ENCODE results near the gene PPIF. TPM values are rescaled to one million over a fixed set of nuclear protein-coding genes. Genes with fewer than 3 reads are reported as not detected.

Gene PPIF
- total and polyA plus RNA-seq, 2 donors (not counting 3 experiments of a cell fraction or from before 2014, with no cell fraction given) = 50.7 to 51.2 TPM

GRCh38 chr10:79308016-79308415 lies 39.3 kb upstream of the PPIF start:
- ChIA-PET CTCF (no interaction called here), POLR2A (no interaction called here)
- dilution Hi-C loops (cut with MboI; ENCODE audit: extremely low pct_ligation_motif_present, low sequenced_read_pairs) = no loop called here
- H3K27me3 ChIP-seq (ENCODE audit: control insufficient read depth in 2 of 2, insufficient read depth in 2 of 2, low read length in 2 of 2) = no peaks in the 10 kb centered on the region
- TF ChIP-seq FOS (IDR thresholded peaks at IDR 0.05; ENCODE audit: borderline replicate concordance, insufficient read depth, low read length) = no peak
- TF ChIP-seq GATA2 (IDR thresholded peaks at IDR 0.05; ENCODE audit: insufficient read depth, insufficient read length, low read depth, low read length) = no peak
- no peak for TF ChIP-seq POLR2A (IDR thresholded peaks at IDR 0.05; ENCODE audit: low read depth, low read length)
- no peak for TF ChIP-seq EZH2 (IDR thresholded peaks at IDR 0.05; ENCODE audit: borderline replicate concordance, low read depth, low read length, severe bottlenecking)
- no peak for TF ChIP-seq MYC (IDR thresholded peaks at IDR 0.05; ENCODE audit: low read depth, low read length)
- TF ChIP-seq CTCF (IDR thresholded peaks at IDR 0.05; ENCODE audit: extremely low read depth in 1 of 2, insufficient read depth in 1 of 2, low read depth in 1 of 2, low read length in 2 of 2) = no peak
- no peak for TF ChIP-seq MAX (IDR thresholded peaks at IDR 0.05; ENCODE audit: insufficient read depth, insufficient read length)
- TF ChIP-seq JUN (IDR thresholded peaks at IDR 0.05; ENCODE audit: borderline replicate concordance, insufficient read depth, insufficient read length, low read depth) = no peak
- TF ChIP-seq POLR2AphosphoS5 (IDR thresholded peaks at IDR 0.05; ENCODE audit: insufficient read depth, low read depth, low read length) = no peak
- BruUV-seq (replicated peaks) = no TSS peak
- no peak overlapping the region for H3K27ac ChIP-seq (ENCODE audit: insufficient read depth, low read depth, low read length)
- H3K4me3 ChIP-seq (replicated peaks in 1 of 3; ENCODE audit: insufficient read depth in 1 of 3, low read depth in 1 of 3, low read length in 3 of 3) = no peak overlapping the region
- no peaks in the 10 kb centered on the region for H3K4me1 ChIP-seq (ENCODE audit: control insufficient read depth, extremely low read depth, insufficient read depth, low read length)
- H3K9me3 ChIP-seq (replicated peaks; ENCODE audit: control insufficient read depth, insufficient read depth, low read length) = no peaks in the 10 kb centered on the region
- DNase-seq (ENCODE audit: low read depth, low spot score) (no peak), FAIRE-seq (no peak)
- H3K4me2 ChIP-seq (ENCODE audit: insufficient read depth, low read length) = no peak overlapping the region
- H4K20me1 ChIP-seq (replicated peaks; ENCODE audit: control insufficient read depth, extremely low read depth, insufficient read depth, low read length) = no peaks in the 10 kb centered on the region
- no peaks in the 10 kb centered on the region for H3K79me2 ChIP-seq (ENCODE audit: control insufficient read depth, insufficient read depth, low read length)
- H2AFZ ChIP-seq (ENCODE audit: low read depth, low read length) = no peak overlapping the region
- H3K9me1 ChIP-seq (replicated peaks; ENCODE audit: control insufficient read depth, extremely low read depth, insufficient read depth, low read length) = no peaks in the 10 kb centered on the region
- H3K9ac ChIP-seq (replicated peaks; ENCODE audit: extremely low read depth, insufficient read depth, low read length) = no peak overlapping the region
- H3K36me3 ChIP-seq (ENCODE audit: control insufficient read depth in 2 of 2, extremely low read depth in 1 of 2, insufficient read depth in 2 of 2, low read length in 2 of 2) = peaks cover 11 to 81% of the 10 kb centered on the region in 2 experiments
- intact Hi-C loops (cut with micrococcal nuclease) = no loop called here
